Measurements from ENCODE around the gene TSPAN18.

DNA sequence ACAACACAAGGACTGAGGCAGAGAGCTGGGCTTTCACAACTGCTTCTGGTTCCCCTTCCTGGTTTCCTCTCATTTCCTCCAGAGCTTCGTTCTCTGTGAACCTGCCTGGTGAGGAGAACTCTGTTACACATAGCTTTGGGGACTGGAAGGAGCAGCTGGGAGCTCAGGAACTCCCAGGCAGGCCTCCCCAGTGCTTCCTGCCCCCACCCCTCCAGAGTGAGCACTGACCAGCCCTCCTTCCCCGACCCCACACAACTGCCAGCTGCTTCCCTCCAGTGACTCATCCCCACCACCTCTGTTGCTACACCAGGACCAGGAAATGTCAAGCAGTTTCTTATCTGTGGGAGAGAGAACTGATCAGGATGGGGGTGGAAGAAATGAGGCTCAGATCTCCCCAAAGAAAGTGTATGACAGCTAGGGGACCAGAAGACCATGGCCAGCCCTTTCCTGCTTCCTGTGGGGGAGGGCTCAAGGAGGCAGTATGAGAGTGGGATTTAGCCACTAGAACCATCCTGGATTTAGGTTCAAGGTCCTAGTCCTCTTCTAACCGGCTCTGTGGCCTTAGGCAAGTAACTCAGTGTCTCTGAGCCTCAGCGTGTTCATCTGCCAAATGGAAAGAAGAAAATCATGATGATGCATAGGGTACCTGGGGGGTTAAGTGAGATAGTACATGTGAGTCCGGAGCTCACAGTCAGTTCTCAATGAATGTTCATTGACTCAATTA lies 228.4 kb downstream of the TSPAN18 start:
- TF ChIP-seq POLR2A (IDR thresholded peaks at IDR 0.05): no peak
- TF ChIP-seq, protein P1, sequence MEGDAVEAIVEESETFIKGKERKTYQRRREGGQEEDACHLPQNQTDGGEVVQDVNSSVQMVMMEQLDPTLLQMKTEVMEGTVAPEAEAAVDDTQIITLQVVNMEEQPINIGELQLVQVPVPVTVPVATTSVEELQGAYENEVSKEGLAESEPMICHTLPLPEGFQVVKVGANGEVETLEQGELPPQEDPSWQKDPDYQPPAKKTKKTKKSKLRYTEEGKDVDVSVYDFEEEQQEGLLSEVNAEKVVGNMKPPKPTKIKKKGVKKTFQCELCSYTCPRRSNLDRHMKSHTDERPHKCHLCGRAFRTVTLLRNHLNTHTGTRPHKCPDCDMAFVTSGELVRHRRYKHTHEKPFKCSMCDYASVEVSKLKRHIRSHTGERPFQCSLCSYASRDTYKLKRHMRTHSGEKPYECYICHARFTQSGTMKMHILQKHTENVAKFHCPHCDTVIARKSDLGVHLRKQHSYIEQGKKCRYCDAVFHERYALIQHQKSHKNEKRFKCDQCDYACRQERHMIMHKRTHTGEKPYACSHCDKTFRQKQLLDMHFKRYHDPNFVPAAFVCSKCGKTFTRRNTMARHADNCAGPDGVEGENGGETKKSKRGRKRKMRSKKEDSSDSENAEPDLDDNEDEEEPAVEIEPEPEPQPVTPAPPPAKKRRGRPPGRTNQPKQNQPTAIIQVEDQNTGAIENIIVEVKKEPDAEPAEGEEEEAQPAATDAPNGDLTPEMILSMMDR (IDR thresholded peaks at IDR 0.05): no peak
